NCI-H146 treated with DMSO at 0.1 percent for 48 hours (cell line): Measurements from ENCODE around the gene PCED1B.
"Not testable (repeated sequence)": the region's sequence is repeated elsewhere in the genome, so short reads cannot be mapped to it uniquely, and the experiment has no call there.

ENCODE experiments used
- DNase-seq: peaks from one replicate; lab custom pipeline; 2025; ENCODE audit not compliant: unreplicated experiment; lab: John Stamatoyannopoulos, UW

The PCED1B gene

DNA sequence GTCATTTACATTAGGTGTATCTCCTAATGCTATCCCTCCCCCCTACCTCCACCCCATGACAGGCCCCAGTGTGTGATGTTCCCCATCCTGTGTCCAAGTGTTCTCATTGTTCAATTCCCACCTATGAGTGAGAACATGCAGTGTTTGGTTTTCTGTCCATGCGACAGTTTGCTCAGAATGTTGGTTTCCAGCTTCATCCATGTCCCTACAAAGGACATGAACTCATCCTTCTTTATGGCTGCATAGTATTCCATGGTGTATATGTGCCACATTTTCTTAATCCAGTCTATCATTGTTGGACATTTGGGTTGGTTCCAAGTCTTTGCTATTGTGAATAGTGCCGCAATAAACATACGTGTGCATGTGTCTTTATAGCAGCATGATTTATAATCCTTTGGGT is 37.9 kb downstream of the PCED1B start:
- not testable (repeated sequence) for DNase-seq

DNA sequence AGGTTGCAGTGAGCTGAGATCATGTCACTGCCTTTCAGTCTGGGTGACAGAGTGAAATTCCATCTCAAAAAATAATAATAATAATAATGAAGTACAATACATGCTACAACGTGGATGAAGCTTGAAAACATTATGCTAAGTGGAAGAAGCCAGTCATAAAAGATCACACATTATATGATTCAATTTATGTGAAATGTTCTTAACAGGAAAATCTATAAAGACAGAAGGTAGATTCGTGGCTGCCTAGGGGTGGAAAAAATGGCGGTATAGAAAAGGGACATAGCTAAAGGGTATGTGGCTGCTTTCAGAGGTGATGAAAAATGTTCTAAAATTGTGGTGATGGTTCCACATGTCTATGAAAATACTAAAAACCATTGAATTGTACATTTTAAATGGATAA is 41.3 kb downstream of the PCED1B start:
- no peak for DNase-seq

DNA sequence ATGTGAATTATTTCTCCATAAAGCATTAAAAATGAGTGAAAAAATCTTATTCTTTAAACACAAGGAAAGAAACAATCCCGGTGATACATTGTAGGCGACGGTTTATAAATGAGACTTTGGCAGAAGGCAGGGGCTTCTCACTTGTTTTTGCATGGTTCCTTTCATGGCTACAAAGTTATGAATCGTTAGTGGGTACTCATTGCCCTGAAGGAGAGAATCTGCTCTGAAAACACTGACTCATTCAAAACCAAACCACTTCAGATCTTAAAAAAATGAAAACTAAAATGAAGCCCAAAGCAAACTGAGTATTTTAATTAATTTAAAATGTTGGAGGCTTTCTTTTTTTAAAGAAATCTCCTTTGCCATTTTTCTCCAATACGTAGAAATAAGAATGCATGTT is 41.7 kb downstream of the PCED1B start:
- no peak for DNase-seq

DNA sequence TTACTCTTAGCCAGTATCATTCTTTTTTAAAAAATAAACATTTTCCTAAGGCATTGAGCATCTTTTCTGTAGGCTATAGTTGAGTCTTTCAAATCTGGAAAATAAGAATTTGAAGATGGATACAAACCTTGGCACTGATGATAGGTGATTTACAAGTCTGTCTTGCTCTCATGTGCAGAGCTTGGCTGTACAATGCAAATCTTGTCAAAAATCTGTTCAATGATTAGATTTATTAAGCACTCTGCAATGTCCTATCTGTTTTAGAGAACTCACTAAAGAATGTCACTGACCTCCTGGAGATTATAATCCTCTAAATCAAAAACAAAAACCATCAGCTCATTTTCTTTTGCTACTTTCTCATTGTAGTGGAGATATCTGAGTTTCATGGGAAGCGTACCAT is 43.2 kb downstream of the PCED1B start:
- DNase-seq = no peak

DNA sequence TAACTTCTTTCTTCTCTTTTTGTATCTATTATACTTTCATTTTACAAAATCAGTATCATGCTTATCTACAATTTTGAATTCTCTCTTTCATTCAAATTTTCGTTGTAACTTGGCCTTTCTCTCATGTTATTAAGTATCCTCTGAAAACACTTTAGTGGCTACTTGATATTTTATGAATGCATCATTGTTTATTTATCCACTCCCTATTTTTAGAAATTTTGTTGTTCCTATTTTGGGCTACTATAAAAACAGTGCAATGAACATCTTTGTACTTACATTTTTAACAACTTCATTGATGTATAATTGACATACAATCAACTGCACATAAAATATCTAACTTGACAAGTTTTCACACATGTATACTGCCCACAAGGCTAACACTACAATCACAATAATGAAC is 44.3 kb downstream of the PCED1B start:
- no peak for DNase-seq

DNA sequence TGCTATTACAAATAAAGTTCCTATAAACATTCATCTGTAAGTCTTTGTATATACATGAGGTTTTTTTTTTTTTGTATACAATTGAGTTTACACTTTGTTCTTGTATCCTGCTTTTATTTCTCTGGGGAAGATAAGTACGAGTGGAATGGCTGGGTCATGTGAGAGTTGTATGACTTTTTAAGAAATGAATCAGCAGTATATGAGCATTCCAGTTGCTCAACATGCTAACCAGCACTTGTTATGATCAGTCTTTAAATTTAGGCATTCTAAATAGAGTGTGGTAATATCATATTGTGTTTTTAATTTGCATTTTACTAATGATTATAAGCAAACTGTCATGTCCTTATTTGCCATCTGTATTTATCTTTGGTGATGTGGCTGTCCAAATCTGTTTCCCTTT is 45.0 kb downstream of the PCED1B start:
- DNase-seq = no peak

DNA sequence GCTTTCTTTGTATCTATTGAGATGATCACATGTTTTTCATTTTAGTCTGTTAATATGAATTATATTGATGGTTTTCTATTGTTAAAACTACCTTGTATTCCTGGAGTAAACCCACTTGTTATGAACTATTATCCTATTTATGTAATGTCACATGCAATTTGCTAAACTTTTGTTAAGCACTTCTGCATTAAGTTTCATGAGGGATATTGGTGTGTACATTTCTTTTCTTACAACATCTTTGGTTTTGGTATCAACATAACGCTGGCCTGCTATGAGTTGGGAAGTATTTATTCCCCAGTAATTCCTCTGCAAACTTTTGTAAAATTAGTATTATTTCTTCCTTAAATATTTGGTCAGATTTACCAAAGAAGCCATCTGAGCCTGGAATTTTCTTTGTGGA is 46.8 kb downstream of the PCED1B start:
- DNase-seq = no peak

DNA sequence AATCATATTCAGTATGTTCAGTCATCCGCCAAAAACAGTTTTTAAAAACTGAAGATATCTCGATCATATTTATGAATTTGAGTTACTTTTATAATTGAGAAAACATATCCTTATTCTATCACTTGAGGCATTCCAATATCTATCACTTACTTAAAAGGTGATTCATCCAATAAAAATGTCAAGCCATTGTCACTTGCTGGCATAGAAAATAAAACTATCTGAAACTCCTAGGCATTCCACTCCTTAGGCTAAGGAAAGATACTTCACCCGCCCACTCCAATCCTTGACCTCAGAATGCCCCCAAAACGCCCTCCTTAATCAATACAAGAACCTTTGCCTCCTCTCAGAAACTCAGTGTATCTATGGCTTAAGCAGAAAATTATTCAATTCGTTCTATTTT is 51.6 kb downstream of the PCED1B start:
- DNase-seq = no peak

DNA sequence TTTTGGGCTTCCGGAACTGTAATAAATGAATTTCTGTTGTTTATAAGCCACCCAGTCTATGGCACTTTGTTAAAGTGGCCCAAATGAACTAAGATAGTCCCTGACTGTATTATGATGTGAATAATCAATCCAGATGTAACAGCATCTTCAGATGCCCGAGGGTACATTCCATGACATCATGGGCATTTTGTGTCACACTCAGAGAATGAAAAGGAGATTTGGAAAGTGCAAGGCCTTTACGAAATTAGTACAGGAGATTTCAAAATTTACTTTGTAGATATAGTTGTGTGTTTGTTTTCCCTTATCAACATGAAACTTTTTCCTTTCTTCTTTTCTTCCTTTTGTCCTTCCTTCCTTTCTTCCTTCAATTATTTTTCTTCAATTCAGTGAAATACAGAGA is 54.6 kb downstream of the PCED1B start:
- no peak for DNase-seq

DNA sequence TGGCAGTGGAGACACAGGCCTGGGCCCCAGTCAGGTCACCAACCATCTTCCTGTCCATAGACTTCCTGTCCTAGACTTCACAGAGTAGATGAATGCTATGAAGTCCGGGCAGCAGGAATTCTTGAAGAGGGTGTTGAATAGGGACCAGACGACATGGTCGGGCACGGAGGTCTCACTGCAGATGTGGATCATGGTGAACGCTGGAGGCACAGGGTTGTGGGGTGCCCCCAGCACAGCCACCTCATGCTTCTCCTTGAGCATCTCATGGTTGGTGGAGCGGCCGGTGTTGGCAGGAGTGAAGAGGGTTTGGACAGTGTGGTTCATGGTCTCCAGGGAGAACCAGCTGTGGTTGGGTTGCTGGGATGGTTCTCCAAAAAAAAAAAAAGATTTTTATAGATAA is 56.2 kb downstream of the PCED1B start:
- no peak for DNase-seq

DNA sequence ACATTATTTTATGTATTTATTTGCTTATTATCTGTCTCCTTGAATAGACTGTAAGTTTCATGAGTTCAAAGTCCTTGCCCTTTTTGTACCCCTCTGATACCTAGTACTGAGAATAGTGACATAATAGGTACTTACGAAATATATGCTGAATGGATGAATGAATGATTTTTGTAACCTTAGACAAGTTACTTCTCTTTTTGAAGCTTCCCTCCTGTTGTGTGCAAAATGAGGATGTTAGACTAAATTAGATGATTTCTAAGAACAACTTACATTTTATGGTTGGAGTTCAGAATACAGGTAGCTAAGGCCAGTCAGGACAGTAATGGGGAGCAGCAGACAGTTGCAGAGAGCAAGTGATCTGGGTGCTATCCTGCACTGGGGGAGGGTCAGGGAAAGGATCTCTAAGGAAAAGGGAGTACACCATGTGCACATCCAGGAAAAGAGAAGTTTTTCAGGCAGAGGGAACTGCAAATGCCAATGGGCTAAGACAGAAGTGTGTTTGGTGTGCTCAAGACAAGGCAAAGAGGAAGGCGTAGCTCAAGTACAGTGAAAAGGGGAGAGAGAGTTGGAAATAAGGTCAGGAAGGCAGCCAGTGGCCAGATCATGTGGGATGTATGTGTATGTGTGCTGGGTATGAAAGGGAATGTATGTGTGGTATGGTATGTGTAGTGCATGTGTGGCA is 59.7 kb downstream of the PCED1B start:
- DNase-seq = no peak

DNA sequence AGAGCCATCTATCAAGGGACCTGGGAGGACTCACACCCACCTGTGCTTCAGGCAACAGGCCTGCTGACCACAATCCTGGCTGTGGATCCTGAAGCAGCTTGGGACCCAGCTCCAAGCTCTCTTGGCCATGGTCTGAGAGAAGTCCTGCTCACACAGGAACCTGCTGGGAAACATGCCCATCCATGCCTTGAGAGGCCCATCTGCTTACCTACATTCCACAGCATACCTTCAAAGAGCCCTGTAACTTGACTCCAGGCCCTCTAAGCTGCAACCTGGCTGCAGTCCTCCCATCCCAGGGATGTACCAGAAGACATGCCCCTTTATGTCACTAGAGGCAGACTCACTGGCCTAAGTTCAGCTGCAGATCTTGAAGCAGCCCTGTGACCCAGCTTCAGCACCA is 62.0 kb downstream of the PCED1B start:
- no peak for DNase-seq

DNA sequence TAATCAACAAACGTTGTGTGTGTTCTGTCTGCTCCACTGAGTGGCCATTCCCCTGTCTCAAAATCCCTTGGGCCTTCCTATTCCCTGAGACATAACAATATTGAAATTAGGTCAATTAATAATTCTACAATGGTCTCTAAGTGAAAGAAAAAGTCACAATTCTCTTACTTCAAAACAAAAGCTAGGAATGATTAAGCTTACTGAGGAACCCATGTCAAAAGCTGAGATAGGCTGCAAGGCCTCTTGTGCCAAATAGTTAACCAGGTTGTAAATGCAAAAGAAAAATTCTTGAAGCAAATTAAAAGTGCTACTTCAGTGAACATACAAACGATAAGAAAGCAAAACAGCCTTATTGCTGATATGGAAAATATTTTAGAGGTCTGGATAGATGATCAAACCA is 65.3 kb downstream of the PCED1B start:
- no peak for DNase-seq

DNA sequence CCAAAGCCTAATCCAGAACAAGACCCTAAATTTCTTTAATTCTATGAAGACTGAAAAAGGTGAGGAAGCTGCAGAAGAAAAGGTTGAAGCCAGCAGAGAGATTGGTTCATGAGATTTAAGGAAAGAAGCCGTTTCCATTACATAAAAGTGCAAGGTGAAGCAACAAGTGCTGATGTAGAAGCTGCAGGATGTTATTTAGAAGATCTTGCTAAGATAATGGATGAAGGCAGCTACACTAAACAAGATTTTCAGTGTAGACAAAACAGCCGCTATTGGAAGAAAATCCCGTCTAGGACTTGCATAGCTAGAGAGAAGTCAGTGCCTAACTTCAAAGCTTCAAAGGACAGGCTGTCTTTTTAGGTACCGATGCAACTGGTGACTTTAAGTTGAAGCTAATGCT is 65.8 kb downstream of the PCED1B start:
- no peak for DNase-seq

DNA sequence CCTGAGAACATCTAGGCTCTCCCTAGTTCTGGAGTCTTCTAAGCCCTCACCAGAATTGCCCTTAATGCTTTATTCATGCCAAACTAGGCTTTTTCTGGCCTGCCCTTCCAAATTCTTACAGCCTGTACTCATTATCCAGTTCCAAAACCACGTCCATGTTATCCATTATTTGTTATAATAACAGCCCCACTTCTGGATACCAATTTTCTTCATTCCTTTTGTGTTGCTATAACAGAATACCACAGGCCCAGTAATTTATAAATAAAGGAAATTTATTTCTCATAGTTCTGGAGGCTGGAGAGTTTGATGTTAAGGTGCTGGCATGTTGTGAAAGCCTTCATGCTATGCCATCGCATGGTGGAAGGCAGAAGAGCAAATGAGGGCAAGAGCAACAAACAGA is 68.3 kb downstream of the PCED1B start:
- no peak for DNase-seq

DNA sequence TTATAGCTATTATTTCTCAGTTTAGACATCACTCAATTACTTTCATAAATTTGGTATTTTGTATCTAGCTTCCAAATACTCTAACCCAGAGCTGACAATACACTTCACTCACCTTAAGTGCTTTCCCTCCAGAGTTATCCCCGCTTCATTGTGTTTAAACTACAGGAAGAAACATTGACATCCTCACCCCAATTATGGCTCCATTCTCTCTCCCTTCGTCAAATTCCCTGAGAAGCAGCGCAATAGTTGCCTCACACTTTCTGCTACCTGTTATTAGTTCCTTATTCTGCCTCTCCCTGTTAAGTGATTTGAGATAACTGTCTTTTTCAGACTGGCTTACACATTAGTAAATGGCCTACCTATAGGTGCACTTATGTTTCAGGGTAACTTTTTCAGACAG is 69.7 kb downstream of the PCED1B start:
- no peak for DNase-seq

DNA sequence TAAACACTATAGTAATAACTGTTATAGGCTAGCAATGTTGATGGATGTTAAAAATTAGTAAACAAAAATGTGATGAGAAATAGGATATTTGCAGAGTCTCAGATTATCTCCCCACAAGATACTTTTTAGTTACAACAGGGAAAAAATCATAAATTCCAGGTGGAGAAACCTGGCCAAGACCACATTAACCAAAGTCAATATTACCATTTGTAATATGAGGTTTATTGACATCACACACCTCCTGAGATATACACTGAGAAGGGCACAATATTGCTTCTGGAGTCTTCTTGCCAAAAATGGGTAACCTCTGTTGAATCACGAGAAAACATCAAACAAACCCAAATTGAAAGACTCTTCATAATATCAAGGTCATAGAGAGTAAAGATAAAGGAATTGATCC is 72.7 kb downstream of the PCED1B start:
- no peak for DNase-seq

DNA sequence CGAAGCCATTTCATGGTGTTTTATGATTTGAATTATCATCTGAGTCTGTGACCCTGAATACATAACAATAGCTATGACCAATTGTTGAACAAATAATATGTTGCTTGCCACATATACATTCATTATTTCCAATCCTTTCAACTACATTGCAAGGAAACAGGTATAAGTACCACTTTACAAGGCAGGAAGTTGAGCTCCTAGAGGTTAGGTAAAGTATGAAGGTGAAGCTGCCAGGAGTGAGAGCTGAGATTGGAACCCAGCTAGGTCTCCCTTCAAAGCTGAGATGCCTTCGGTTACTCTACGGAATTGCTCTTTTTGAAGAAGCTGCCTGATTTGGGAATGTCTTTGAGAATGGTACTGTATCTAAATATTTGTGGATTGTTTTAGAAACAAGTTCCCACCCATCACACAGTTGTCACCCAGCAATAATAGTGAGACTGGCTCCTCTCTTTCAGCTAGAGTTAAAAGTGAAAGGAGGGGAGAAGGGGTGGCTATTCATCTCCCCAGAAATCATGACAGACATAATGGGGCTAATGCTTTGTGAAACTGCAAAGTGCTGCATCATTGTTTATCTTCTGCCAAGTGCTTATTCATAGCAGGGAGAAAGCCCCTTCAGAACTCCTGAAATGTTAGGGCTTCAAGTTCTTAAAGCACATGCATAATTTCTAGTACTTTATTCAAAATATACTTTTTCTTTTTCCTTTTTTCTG is 76.2 kb downstream of the PCED1B start:
- DNase-seq = no peak

DNA sequence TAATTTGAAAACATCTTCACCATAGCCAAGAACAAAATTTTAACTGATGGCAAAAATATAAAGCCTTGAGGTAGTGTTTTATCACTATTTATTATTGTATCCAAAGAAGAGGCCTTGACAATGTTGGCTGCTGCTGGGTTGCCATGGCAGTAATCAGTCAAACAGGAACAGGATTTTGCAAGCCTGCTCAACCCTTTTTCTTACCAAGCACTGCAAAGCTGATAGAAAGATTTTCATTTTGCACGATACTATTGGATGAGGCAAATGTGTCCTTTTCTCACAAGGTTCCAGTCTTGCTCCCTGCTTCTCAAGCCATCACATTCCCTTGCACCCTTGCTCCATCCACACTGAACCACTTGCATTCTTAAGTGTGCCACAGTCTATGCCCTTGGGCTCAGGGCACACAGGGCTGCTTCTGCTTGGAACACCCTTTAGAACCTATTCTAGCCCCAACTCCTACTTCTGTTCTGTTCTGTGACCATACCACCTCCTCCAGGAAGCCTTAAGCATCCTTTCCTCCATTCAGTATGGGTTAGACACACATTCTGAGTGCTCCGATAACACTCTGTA is 76.8 kb downstream of the PCED1B start:
- no peak for DNase-seq

DNA sequence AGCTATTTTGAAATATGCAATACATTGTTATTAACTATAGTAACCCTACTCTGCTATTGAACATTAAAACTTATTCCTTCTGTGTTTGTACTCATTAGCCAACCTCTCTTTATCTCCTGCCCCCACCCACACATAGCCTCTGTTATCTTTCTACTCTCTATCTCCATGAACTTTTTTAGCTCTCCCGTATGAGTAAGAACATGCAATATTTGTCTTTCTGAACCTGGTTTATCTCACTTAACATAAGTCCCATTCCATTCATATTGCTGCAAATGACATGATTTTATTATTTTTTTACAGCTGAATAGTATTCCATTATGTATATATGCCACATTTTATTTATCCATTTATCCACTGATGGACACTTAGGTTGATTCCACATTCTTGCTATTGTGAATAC is 79.4 kb downstream of the PCED1B start:
- DNase-seq = no peak

DNA sequence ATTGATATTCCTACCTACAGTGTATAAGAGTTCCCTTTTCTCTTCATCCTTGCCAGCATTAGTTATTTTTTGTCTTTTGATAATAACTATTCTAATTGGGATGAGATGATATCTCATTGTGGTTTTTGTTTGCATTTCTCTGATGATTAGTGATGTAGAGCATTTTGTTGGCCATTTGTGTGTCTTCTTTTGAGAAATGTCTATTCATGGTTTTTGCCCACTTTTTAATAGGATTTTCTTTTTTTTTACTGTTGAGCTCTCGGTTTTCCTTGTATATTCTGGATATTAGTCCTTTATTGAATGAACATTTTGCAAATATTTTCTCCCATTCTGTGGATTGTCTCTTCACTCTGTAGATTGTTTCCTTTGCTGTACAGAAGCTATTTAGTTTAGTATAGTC is 79.9 kb downstream of the PCED1B start:
- DNase-seq = no peak

DNA sequence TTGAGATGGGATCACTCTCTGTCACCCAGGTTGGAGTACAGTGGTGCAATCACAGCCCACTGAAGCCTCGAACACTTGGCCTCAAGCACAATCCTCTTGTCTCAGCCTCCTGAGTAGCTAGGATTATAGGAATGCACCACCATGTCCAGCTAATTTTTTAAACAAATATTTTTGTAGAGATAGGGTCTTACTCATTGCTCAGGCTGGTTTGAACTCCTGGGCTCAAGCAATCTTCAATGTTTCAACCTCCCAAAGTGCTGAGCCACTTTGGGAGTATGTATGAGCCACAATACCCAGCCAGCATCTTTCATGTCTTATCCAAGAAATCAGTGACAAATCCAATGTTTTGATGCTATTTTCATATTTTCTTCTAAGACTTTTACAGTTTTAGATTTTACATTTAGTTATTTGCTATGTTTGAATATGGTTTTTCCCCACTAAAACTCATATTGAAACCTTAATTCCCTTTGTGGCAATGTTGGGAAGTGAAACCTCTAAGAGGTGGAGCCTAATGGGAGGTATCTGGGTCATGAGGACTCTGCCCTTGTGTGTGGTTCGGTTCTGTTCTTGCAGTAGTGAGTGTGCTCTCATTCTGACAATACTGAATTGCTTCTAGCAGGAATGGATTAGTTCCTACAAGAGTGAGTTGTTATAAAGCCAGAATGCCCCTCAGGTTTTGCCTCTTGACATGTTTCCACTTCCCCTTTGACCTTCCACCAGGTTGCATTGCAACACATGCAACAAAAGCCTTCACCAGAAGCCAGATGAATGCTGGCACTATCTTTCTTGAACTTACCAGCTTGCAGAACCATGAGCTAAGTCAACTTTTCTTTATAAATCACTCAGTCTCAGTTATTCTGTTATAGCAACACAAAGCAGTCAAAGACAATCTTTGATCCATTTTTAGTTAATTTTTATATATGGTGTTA is 81.2 kb downstream of the PCED1B start:
- no peak for DNase-seq
